Activated CD4-positive, alpha-beta T cell treated with anti-CD3 and anti-CD28 coated beads for 36 hours (primary cell): ENCODE results near the gene CLCN4. TPM values are rescaled to one million over a fixed set of nuclear protein-coding genes. Genes with fewer than 3 reads are reported as not detected.

ENCODE experiments used
- ATAC-seq: fragments of 200-7000 bp; cut with Tn5 transposase; one replicate; pipeline ENCODE4 v1.10.0; 2021; ENCODE audit warnings: mild to moderate bottlenecking, moderate library complexity
- CTCF ChIA-PET: fragments of 350-600 bp; sonication (Branson Sonifier 250); formaldehyde crosslinking; loops from one replicate; lab custom pipeline; 2021; ENCODE audit warnings: antibody characterized with exemption; lab: Charles Lee
- POLR2A ChIA-PET: fragments of 350-600 bp; sonication (Branson Sonifier 250); formaldehyde crosslinking; loops from one replicate; lab custom pipeline; 2021; ENCODE audit warnings: antibody characterized with exemption, inconsistent platforms; lab: Charles Lee
- DNase-seq: peaks from one replicate; pipeline ENCODE4 v3.0.0-alpha.2; 2020
- H3K27ac Mint-ChIP-seq: one replicate; pipeline ENCODE4 v1.8.0; 2021; ENCODE audit warnings: mixed read lengths
- H3K27me3 Mint-ChIP-seq: one replicate; pipeline ENCODE4 v1.8.0; 2021; ENCODE audit warnings: mixed read lengths
- H3K36me3 Mint-ChIP-seq: one replicate; pipeline ENCODE4 v1.8.0; 2021; ENCODE audit warnings: low read depth, mixed read lengths
- H3K4me1 Mint-ChIP-seq: one replicate; pipeline ENCODE4 v1.8.0; 2021; ENCODE audit warnings: mixed read lengths
- H3K4me3 Mint-ChIP-seq: one replicate; pipeline ENCODE4 v1.8.0; 2021; ENCODE audit warnings: mild to moderate bottlenecking, moderate library complexity, mixed read lengths
- H3K9me3 Mint-ChIP-seq: one replicate; pipeline ENCODE4 v1.8.0; 2021; ENCODE audit warnings: low read depth, mixed read lengths
- intact Hi-C, 2 experiments: fragments of 100-400 bp; cut with DNase I in 1 of 2; cut with micrococcal nuclease in 1 of 2; formaldehyde crosslinking; loops; one replicate each; pipeline versions ENCODE4 v1.14.2 to v1.15.1; 2022 to 2024; cut with DNase I, micrococcal nuclease
- total RNA-seq, 2 experiments: library from RNA; stranded (reverse); gene quantifications; one replicate each; pipeline ENCODE4 v1.2.3, GENCODE V29; 2021

CLCN4 gene
- total RNA-seq, 2 experiments from 2014 or later = not detected

- POLR2A ChIA-PET = no interaction called here
- Mint-ChIP-seq H3K9me3 (no peaks in the 10 kb centered on the region), H3K36me3 (no peaks in the 10 kb centered on the region), H3K4me1 (no peaks in the 10 kb centered on the region), H3K27ac (no peak overlapping the region), H3K4me3 (no peak overlapping the region), H3K27me3 (peaks cover 3% of the 10 kb centered on the region)
- DNase-seq (no peak), ATAC-seq (no peak)
- CTCF ChIA-PET = no interaction called here
- intact Hi-C loops = no loop called here
Measured at GRCh38 chrX:10199212-10199611, 42.4 kb downstream of the CLCN4 start.

DNA sequence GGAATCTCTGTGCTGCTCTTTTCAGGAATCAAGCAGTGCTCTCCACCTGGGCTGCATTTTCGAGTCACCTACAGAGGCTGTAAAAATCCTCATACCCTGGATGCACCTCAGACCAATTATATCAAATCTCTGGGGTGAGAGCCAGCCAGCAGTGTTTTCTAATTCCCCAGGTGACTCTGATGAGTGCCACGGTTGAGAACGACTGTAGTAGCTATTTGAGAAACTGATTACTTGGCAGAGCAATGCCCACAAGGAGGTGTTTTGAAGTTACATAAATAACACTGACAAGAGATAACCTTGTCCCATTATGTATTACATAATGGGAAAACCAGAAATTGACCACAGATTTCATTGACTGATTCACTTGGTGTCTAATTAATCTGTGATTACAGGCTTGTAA is 46.8 kb downstream of the CLCN4 start:
- intact Hi-C loops = no loop called here
- Mint-ChIP-seq H3K36me3 (no peaks in the 10 kb centered on the region), H3K27ac (no peak overlapping the region), H3K4me1 (no peaks in the 10 kb centered on the region), H3K4me3 (no peak overlapping the region), H3K9me3 (no peaks in the 10 kb centered on the region), H3K27me3 (peaks cover 3% of the 10 kb centered on the region)
- DNase-seq (no peak), ATAC-seq (no peak)
- ChIA-PET CTCF (no interaction called here), POLR2A (no interaction called here)

GRCh38 chrX:10206317-10206716 is 49.5 kb downstream of the CLCN4 start:
- intact Hi-C loops = no loop called here
- Mint-ChIP-seq H3K27ac (no peak overlapping the region), H3K27me3 (no peaks in the 10 kb centered on the region), H3K4me3 (no peak overlapping the region), H3K4me1 (no peaks in the 10 kb centered on the region), H3K9me3 (no peaks in the 10 kb centered on the region), H3K36me3 (no peaks in the 10 kb centered on the region)
- ChIA-PET POLR2A (no interaction called here), CTCF (no interaction called here)
- no peak for ATAC-seq
- DNase-seq = no peak

DNA sequence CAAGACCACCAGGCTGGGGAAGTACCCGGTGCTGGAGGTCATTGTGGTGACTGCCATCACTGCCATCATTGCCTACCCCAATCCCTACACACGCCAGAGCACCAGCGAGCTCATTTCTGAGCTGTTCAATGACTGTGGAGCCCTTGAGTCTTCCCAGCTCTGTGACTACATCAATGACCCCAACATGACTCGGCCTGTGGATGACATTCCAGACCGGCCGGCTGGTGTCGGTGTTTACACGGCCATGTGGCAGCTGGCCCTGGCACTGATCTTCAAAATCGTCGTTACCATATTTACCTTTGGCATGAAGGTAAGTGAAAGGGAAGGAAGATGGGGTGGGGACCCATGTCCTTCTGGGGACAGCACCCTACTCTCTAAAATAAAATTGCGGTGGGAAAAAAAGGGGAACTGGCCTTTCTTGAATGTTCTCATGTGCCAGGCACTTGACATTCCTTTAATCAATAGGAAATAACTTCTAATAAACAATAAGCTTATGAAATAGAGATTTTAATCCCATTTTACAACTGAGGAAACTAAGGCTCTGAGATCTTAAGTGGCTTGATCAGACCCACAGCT is 51.6 kb downstream of the CLCN4 start:
- no peaks in the 10 kb centered on the region for H3K9me3 Mint-ChIP-seq
- POLR2A ChIA-PET = no interaction called here
- no peaks in the 10 kb centered on the region for H3K36me3 Mint-ChIP-seq
- no peak overlapping the region for H3K27ac Mint-ChIP-seq
- no peak for ATAC-seq
- CTCF ChIA-PET = no interaction called here
- intact Hi-C loops = no loop called here
- no peaks in the 10 kb centered on the region for H3K4me1 Mint-ChIP-seq
- no peaks in the 10 kb centered on the region for H3K27me3 Mint-ChIP-seq
- DNase-seq = no peak
- H3K4me3 Mint-ChIP-seq = no peak overlapping the region

- Mint-ChIP-seq H3K9me3 (no peaks in the 10 kb centered on the region), H3K27ac (no peak overlapping the region), H3K27me3 (no peaks in the 10 kb centered on the region), H3K36me3 (no peaks in the 10 kb centered on the region), H3K4me1 (no peaks in the 10 kb centered on the region), H3K4me3 (no peak overlapping the region)
- ChIA-PET POLR2A (no interaction called here), CTCF (no interaction called here)
- ATAC-seq = no peak
- intact Hi-C loops = no loop called here
- DNase-seq = no peak
Measured at GRCh38 chrX:10208953-10209352, 52.2 kb downstream of the CLCN4 start.

DNA sequence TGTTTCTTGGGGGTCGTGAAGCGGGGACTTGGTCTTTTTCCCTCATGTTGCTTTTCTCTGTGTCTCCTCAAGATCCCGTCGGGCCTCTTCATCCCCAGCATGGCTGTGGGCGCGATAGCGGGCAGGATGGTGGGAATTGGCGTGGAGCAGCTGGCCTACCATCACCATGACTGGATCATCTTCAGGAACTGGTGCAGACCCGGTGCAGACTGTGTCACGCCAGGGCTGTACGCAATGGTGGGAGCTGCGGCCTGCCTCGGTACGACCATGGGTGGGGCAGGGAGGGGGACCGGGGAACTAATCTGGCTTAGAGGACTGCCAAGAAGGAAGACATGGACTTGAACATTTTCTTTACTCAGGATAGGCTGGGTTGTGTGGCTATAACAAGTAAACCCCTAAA is 55.6 kb downstream of the CLCN4 start:
- no peaks in the 10 kb centered on the region for H3K36me3 Mint-ChIP-seq
- H3K4me1 Mint-ChIP-seq = no peaks in the 10 kb centered on the region
- H3K4me3 Mint-ChIP-seq = no peak overlapping the region
- intact Hi-C loops = no loop called here
- CTCF ChIA-PET = no interaction called here
- DNase-seq (no peak), ATAC-seq (no peak)
- POLR2A ChIA-PET = no interaction called here
- H3K9me3 Mint-ChIP-seq = no peaks in the 10 kb centered on the region
- no peak overlapping the region for H3K27ac Mint-ChIP-seq
- no peaks in the 10 kb centered on the region for H3K27me3 Mint-ChIP-seq

- Mint-ChIP-seq H3K27ac (no peak overlapping the region), H3K4me1 (no peaks in the 10 kb centered on the region), H3K27me3 (no peaks in the 10 kb centered on the region), H3K36me3 (no peaks in the 10 kb centered on the region), H3K9me3 (no peaks in the 10 kb centered on the region), H3K4me3 (no peak overlapping the region)
- ChIA-PET POLR2A (no interaction called here), CTCF (no interaction called here)
- ATAC-seq (no peak), DNase-seq (no peak)
- intact Hi-C loops = no loop called here
Measured at GRCh38 chrX:10213716-10214115, 56.9 kb downstream of the CLCN4 start.

- ATAC-seq (no peak), DNase-seq (no peak)
- intact Hi-C loops = no loop called here
- no peaks in the 10 kb centered on the region for H3K9me3 Mint-ChIP-seq
- no peaks in the 10 kb centered on the region for H3K36me3 Mint-ChIP-seq
- H3K27ac Mint-ChIP-seq = no peak overlapping the region
- no peaks in the 10 kb centered on the region for H3K4me1 Mint-ChIP-seq
- ChIA-PET CTCF (no interaction called here), POLR2A (no interaction called here)
- no peaks in the 10 kb centered on the region for H3K27me3 Mint-ChIP-seq
- no peak overlapping the region for H3K4me3 Mint-ChIP-seq
Measured at GRCh38 chrX:10216208-10216607, 59.4 kb downstream of the CLCN4 start.

DNA sequence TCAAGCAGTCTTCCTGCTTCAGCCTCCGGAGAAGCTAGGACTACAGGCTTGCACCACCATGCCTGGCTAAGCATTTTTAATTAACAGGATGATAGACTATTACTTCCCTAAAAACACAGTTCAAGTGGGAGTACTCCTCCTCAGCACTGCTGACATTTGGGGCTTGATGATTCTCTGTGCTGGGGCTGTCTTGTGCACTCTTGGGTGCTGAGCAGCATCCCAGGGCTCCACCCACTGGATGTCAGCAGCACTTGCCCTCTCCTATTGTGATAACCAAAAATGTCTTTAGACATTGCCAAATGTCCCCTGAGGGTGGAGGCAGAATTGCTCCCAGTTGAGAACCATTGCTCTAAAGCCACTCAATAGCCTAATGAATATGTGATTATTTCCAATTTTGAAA is 60.4 kb downstream of the CLCN4 start:
- ATAC-seq (no peak), DNase-seq (no peak)
- intact Hi-C loops = no loop called here
- Mint-ChIP-seq H3K9me3 (no peaks in the 10 kb centered on the region), H3K27ac (no peak overlapping the region), H3K4me3 (no peak overlapping the region), H3K27me3 (no peaks in the 10 kb centered on the region), H3K4me1 (no peaks in the 10 kb centered on the region), H3K36me3 (no peaks in the 10 kb centered on the region)
- ChIA-PET CTCF (no interaction called here), POLR2A (no interaction called here)

DNA sequence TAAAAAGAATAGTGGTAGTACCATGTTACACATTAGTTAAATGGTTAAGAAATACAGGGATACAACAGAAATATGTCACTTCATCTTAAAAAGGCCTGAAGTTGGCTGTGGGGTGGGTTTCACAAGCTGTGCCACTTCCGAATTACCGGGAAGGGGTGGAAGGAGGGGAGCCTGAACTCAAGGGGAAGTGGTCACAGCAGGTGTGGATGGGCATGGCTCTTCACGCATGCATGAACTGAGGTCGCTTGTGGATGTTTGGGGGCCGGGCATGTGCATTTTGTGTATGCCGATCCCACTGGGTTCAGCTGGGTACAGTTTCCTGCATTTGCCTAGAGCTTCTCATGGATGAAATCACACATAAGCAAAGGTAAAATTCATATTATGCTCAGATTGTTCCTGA is 64.9 kb downstream of the CLCN4 start:
- ChIA-PET CTCF (no interaction called here), POLR2A (no interaction called here)
- ATAC-seq = no peak

DNA sequence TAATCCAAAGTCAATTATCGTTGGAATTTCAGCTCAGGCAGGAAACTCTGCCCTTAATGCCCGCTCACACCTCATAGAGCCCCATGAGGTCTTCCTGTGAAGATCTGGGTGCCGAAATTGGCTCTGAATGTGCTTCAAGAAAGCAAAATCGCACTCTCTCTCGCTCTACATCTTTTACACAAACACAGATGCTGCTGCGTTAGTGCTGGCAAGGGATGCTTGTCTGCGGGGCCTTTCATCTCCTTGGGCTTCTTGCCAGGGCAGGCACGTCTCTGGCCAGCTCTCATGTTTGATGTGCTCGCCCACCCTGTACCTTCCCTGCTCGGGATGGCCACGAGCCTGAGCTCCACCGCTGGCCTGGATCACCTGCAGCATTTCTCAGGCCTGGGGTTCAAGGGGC is 66.5 kb downstream of the CLCN4 start:
- ATAC-seq = no peak
- Mint-ChIP-seq H3K36me3 (no peaks in the 10 kb centered on the region), H3K27me3 (no peaks in the 10 kb centered on the region), H3K4me1 (no peaks in the 10 kb centered on the region), H3K27ac (no peak overlapping the region), H3K9me3 (no peaks in the 10 kb centered on the region), H3K4me3 (no peak overlapping the region)
- intact Hi-C loops = no loop called here
- DNase-seq = no peak
- ChIA-PET POLR2A (no interaction called here), CTCF (no interaction called here)

More for the DNA sequence above, 64.9 kb downstream of the CLCN4 start:
- no peaks in the 10 kb centered on the region for H3K36me3 Mint-ChIP-seq
- H3K9me3 Mint-ChIP-seq = no peaks in the 10 kb centered on the region
- no peaks in the 10 kb centered on the region for H3K4me1 Mint-ChIP-seq
- H3K4me3 Mint-ChIP-seq = no peak overlapping the region
- DNase-seq = no peak
- no peaks in the 10 kb centered on the region for H3K27me3 Mint-ChIP-seq
- intact Hi-C loops = no loop called here
- no peak overlapping the region for H3K27ac Mint-ChIP-seq

- intact Hi-C loops = no loop called here
- ATAC-seq = no peak
- ChIA-PET CTCF (no interaction called here), POLR2A (no interaction called here)
- Mint-ChIP-seq H3K27ac (no peak overlapping the region), H3K4me3 (no peak overlapping the region), H3K36me3 (no peaks in the 10 kb centered on the region), H3K9me3 (no peaks in the 10 kb centered on the region), H3K27me3 (no peaks in the 10 kb centered on the region), H3K4me1 (no peaks in the 10 kb centered on the region)
- no peak for DNase-seq
Measured at GRCh38 chrX:10223781-10224180, 67.0 kb downstream of the CLCN4 start.

DNA sequence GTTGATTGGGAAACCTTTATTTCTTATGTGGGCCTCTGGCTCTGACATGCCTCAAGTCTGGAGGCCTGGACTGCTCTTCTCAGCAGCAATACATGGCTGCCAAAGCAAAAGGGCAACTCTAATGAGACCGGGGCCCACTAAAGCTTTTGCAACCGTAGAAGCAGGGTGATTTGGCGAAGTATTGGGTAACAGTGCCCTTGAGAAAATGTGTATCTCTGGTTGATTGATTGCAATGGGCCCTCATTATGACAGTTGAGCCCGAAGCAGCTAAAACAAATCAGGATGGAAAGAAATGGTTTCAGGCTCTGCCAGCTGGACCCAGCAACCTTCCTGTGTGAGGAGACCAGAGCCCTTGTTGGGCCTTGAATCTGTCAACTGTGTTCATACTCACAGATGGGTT is 73.4 kb downstream of the CLCN4 start:
- CTCF ChIA-PET = no interaction called here
- DNase-seq (no peak), ATAC-seq (no peak)
- no peaks in the 10 kb centered on the region for H3K9me3 Mint-ChIP-seq
- H3K4me1 Mint-ChIP-seq = no peaks in the 10 kb centered on the region
- H3K4me3 Mint-ChIP-seq = no peak overlapping the region
- H3K36me3 Mint-ChIP-seq = no peaks in the 10 kb centered on the region
- H3K27ac Mint-ChIP-seq = no peak overlapping the region
- intact Hi-C loops = no loop called here
- no peaks in the 10 kb centered on the region for H3K27me3 Mint-ChIP-seq
- POLR2A ChIA-PET = no interaction called here
